ENCODE data around the gene GUCY2C. TPM values are rescaled to one million over a fixed set of nuclear protein-coding genes. Genes with fewer than 3 reads are reported as not detected.

The GUCY2C gene
- total and polyA plus RNA-seq, 4 donors = 0.01 to 0.05 TPM; not detected in 2

GRCh38 chr12:14577344-14577743 is 119.1 kb downstream of the GUCY2C start:
- WGBS = 77% methylated on average over 1 of the region's 1 CpG

GRCh38 chr12:14576896-14577295 is 119.5 kb downstream of the GUCY2C start:
- Histone ChIP-seq H3K36me3 (ENCODE audit: control insufficient read depth in 4 of 4, insufficient read depth in 3 of 4, low read depth in 1 of 4, low read length in 3 of 4) (no peaks in the 10 kb centered on the region), H3K4me3 (ENCODE audit: low read depth in 1 of 3, low read length in 3 of 3) (no peak overlapping the region), H3K4me1 (ENCODE audit: control insufficient read depth in 4 of 4, insufficient read depth in 4 of 4, low read length in 3 of 4) (no peaks in the 10 kb centered on the region), H3K9ac (ENCODE audit: low read depth in 1 of 2, low read length in 2 of 2) (no peak overlapping the region), H3K27me3 (ENCODE audit: control insufficient read depth in 4 of 4, insufficient read depth in 4 of 4, low read length in 3 of 4) (no peaks in the 10 kb centered on the region), H3K27ac (ENCODE audit: low read depth in 1 of 2, low read length in 2 of 2) (no peak overlapping the region), H3K9me3 (ENCODE audit: control insufficient read depth in 4 of 4, low read length in 3 of 4) (no peaks in the 10 kb centered on the region)
- WGBS = 73% methylated on average over 8 of the region's 8 CpGs
- no peak for DNase-seq (ENCODE audit: low spot score)
- TF ChIP-seq SP1 (IDR thresholded peaks at IDR 0.05) (no peak), RAD21 (IDR thresholded peaks at IDR 0.05) (no peak), TAF1 (conservative IDR thresholded peaks at IDR 0.05) (no peak), YY1 (IDR thresholded peaks at IDR 0.05) (no peak), REST (IDR thresholded peaks at IDR 0.05) (no peak), FOXA2 (IDR thresholded peaks at IDR 0.05) (no peak), HNF4G (IDR thresholded peaks at IDR 0.05) (no peak), GABPA (IDR thresholded peaks at IDR 0.05 in 1 of 2, conservative IDR thresholded peaks at IDR 0.05 in 1 of 2) (no peak), ZBTB33 (IDR thresholded peaks at IDR 0.05) (no peak), JUND (IDR thresholded peaks at IDR 0.05) (no peak), NR2F2 (IDR thresholded peaks at IDR 0.05) (no peak)

More at GRCh38 chr12:14577344-14577743, 119.1 kb downstream of the GUCY2C start:
- Histone ChIP-seq H3K27ac (ENCODE audit: low read depth in 1 of 2, low read length in 2 of 2) (no peak overlapping the region), H3K36me3 (ENCODE audit: control insufficient read depth in 4 of 4, insufficient read depth in 3 of 4, low read depth in 1 of 4, low read length in 3 of 4) (no peaks in the 10 kb centered on the region), H3K9me3 (ENCODE audit: control insufficient read depth in 4 of 4, low read length in 3 of 4) (no peaks in the 10 kb centered on the region), H3K9ac (ENCODE audit: low read depth in 1 of 2, low read length in 2 of 2) (no peak overlapping the region), H3K4me1 (ENCODE audit: control insufficient read depth in 4 of 4, insufficient read depth in 4 of 4, low read length in 3 of 4) (no peaks in the 10 kb centered on the region), H3K27me3 (ENCODE audit: control insufficient read depth in 4 of 4, insufficient read depth in 4 of 4, low read length in 3 of 4) (no peaks in the 10 kb centered on the region), H3K4me3 (ENCODE audit: low read depth in 1 of 3, low read length in 3 of 3) (no peak overlapping the region)
- no peak for DNase-seq (ENCODE audit: low spot score)
- no peak for TF ChIP-seq EGR1 (IDR thresholded peaks at IDR 0.05; ENCODE audit: low read depth in 2 of 2)

GRCh38 chr12:14575585-14575984 is 120.8 kb downstream of the GUCY2C start:
- Histone ChIP-seq H3K27ac (ENCODE audit: low read depth in 1 of 2, low read length in 2 of 2) (no peak overlapping the region), H3K4me1 (ENCODE audit: control insufficient read depth in 4 of 4, insufficient read depth in 4 of 4, low read length in 3 of 4) (no peaks in the 10 kb centered on the region), H3K9me3 (ENCODE audit: control insufficient read depth in 4 of 4, low read length in 3 of 4) (no peaks in the 10 kb centered on the region), H3K27me3 (ENCODE audit: control insufficient read depth in 4 of 4, insufficient read depth in 4 of 4, low read length in 3 of 4) (no peaks in the 10 kb centered on the region), H3K9ac (ENCODE audit: low read depth in 1 of 2, low read length in 2 of 2) (no peak overlapping the region), H3K36me3 (ENCODE audit: control insufficient read depth in 4 of 4, insufficient read depth in 3 of 4, low read depth in 1 of 4, low read length in 3 of 4) (no peaks in the 10 kb centered on the region), H3K4me3 (ENCODE audit: low read depth in 1 of 3, low read length in 3 of 3) (no peak overlapping the region)
- no peak for TF ChIP-seq EGR1 (IDR thresholded peaks at IDR 0.05; ENCODE audit: low read depth in 2 of 2)
- TF ChIP-seq SP1 (IDR thresholded peaks at IDR 0.05) = no peak
- TF ChIP-seq ATF3 (IDR thresholded peaks at IDR 0.05) = no peak
- no peak for TF ChIP-seq ZBTB33 (IDR thresholded peaks at IDR 0.05)
- no peak for TF ChIP-seq FOXA1 (IDR thresholded peaks at IDR 0.05)
- DNase-seq (ENCODE audit: low spot score) = no peak
- WGBS = 100% methylated on average over 1 of the region's 1 CpG
